Left lung (tissue), 10 donors: ENCODE results near the gene GIPR. TPM values are rescaled to one million over a fixed set of nuclear protein-coding genes. Genes with fewer than 3 reads are reported as not detected.
A peak's percentile ranks its signal among the peaks of the same experiment; 100 is the strongest.

Experiments
- ATAC-seq: fragments of 200-7000 bp; cut with Tn5 transposase; one replicate; pipeline ENCODE4 v1.9.1; 2020; ENCODE audit warnings: moderate library complexity
- DNase-seq, 4 donors: peaks; one replicate each; pipeline ENCODE4 v3.0.0-alpha.2; 2013 to 2020
- H3K27ac ChIP-seq, 2 donors: fragments of 200-600 bp; sonication (generic) in 1 of 2; one replicate each; pipeline versions ENCODE4 v1.5.0 to v1.8.0; 2020 to 2021
- H3K27me3 ChIP-seq, 2 donors: fragments of 200-600 bp; sonication (generic) in 1 of 2; one replicate each; pipeline versions ENCODE4 v1.5.0 to v1.8.0; 2020 to 2021
- H3K36me3 ChIP-seq, 2 donors: fragments of 200-600 bp; sonication (generic) in 1 of 2; one replicate each; pipeline versions ENCODE4 v1.5.0 to v1.8.0; 2020 to 2021
- H3K4me1 ChIP-seq, 2 donors: fragments of 200-600 bp; one replicate each; pipeline ENCODE4 v1.8.0; 2021
- H3K4me3 ChIP-seq, 2 donors: fragments of 200-600 bp; sonication (generic) in 1 of 2; one replicate each; pipeline versions ENCODE4 v1.5.0 to v1.8.0; 2020 to 2021; ENCODE audit warnings: mild to moderate bottlenecking in 1 of 2
- H3K9me3 ChIP-seq, 2 donors: fragments of 200-600 bp; sonication (generic) in 1 of 2; one replicate each; pipeline versions ENCODE4 v1.5.0 to v1.8.0; 2020 to 2021
- intact Hi-C, 2 donors: fragments of 100-400 bp; cut with DNase I; formaldehyde crosslinking; loops; one replicate each; pipeline versions ENCODE4 v1.11.2 to v1.14.2; 2022
- polyA plus RNA-seq, 6 donors: library from polyadenylated mRNA; unstranded; fragments of 120-200 nt; gene quantifications; one replicate each; pipeline ENCODE4 v1.2.1, GENCODE V29; 2013; ENCODE audit not compliant: insufficient read length in 6 of 6
- total RNA-seq, 2 donors: library from RNA; stranded (reverse); fragmentation: NEBNext Ultra II Directional; extraction: Animal tissue kit (Norgen Biotek cat#: 25700); gene quantifications; one replicate each; pipeline ENCODE4 v1.2.1, GENCODE V29; 2021
- TF ChIP-seq, protein P1 (sequence below), 2 donors: fragments of 200-600 bp; sonication (generic) in 1 of 2; IDR thresholded peaks; one replicate each; pipeline versions ENCODE4 v1.5.0 to v1.8.0; 2021; ENCODE audit warnings: antibody characterized with exemption in 2 of 2
- donor health status: DM: no; HTN: yes; CAD: no.
- donor health status: DM: no; HTN: no; CAD: no.

The GIPR gene
- total and polyA plus RNA-seq, 8 donors, result 2.8 to 9.7 (median 5.3) TPM

- intact Hi-C loops, result no loop called here
- no peaks in the 10 kb centered on the region for H3K9me3 ChIP-seq
- H3K4me3 ChIP-seq, result no peak overlapping the region
- no peaks in the 10 kb centered on the region for H3K36me3 ChIP-seq
- no peak for DNase-seq
- TF ChIP-seq, protein P1, sequence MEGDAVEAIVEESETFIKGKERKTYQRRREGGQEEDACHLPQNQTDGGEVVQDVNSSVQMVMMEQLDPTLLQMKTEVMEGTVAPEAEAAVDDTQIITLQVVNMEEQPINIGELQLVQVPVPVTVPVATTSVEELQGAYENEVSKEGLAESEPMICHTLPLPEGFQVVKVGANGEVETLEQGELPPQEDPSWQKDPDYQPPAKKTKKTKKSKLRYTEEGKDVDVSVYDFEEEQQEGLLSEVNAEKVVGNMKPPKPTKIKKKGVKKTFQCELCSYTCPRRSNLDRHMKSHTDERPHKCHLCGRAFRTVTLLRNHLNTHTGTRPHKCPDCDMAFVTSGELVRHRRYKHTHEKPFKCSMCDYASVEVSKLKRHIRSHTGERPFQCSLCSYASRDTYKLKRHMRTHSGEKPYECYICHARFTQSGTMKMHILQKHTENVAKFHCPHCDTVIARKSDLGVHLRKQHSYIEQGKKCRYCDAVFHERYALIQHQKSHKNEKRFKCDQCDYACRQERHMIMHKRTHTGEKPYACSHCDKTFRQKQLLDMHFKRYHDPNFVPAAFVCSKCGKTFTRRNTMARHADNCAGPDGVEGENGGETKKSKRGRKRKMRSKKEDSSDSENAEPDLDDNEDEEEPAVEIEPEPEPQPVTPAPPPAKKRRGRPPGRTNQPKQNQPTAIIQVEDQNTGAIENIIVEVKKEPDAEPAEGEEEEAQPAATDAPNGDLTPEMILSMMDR (IDR thresholded peaks at IDR 0.05), result no peak
- no peaks in the 10 kb centered on the region for H3K4me1 ChIP-seq
- ATAC-seq, result no peak
- H3K27ac ChIP-seq, result no peak overlapping the region
- peaks cover 0 to 37% of the 10 kb centered on the region in 2 donors for H3K27me3 ChIP-seq
Observed at GRCh38 chr19:45659096-45659729, 8.8 kb upstream of the GIPR start.

DNA sequence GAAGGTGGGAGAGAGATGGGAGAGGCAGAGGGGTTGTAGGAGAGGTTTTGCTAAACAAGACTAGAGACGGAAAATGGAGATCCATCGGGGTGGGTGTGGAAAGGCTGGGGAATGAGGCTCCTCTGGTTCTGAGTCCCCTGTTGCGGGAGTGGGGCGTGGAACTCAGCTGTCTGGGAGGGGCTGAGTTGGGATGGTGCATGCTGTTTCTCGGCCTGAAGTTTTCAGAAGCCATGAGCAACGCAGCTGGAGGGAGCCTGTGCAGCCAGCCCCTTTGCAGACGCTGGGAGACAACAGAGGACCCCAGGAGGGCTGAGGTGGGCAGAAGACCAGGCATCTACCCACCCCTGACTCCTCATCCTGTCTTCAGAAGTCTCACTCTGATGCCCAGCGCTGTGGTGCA lies 7.4 kb upstream of the GIPR start:
- intact Hi-C loops, result no loop called here
- TF ChIP-seq, protein P1 (IDR thresholded peaks at IDR 0.05), result no peak

GRCh38 chr19:45663800-45664199 lies 4.2 kb upstream of the GIPR start:
- TF ChIP-seq, protein P1 (IDR thresholded peaks at IDR 0.05), result no peak
- Histone ChIP-seq H3K27me3 (peaks cover under 1 to 72% of the 10 kb centered on the region in 2 donors), H3K9me3 (no peaks in the 10 kb centered on the region), H3K4me3 (no peak overlapping the region), H3K36me3 (no peaks in the 10 kb centered on the region), H3K4me1 (peaks cover 5 to 12% of the 10 kb centered on the region in 2 donors), H3K27ac (no peak overlapping the region)
- intact Hi-C loops, result no loop called here
- ATAC-seq (no peak), DNase-seq (no peak)

More for the DNA sequence above, 7.4 kb upstream of the GIPR start:
- ATAC-seq (no peak), DNase-seq (no peak)
- no peak overlapping the region for H3K4me3 ChIP-seq
- H3K9me3 ChIP-seq, result no peaks in the 10 kb centered on the region
- no peaks in the 10 kb centered on the region for H3K36me3 ChIP-seq
- H3K27ac ChIP-seq, result no peak overlapping the region
- peaks cover 0 to 45% of the 10 kb centered on the region in 2 donors for H3K27me3 ChIP-seq
- no peaks in the 10 kb centered on the region for H3K4me1 ChIP-seq

- H3K9me3 ChIP-seq, result no peaks in the 10 kb centered on the region
- no peak overlapping the region for H3K27ac ChIP-seq
- DNase-seq (no peak), ATAC-seq (no peak)
- no peak overlapping the region for H3K4me3 ChIP-seq
- H3K36me3 ChIP-seq, result no peaks in the 10 kb centered on the region
- TF ChIP-seq, protein P1 (IDR thresholded peaks at IDR 0.05), result no peak
- intact Hi-C loops, result no loop called here
- H3K27me3 ChIP-seq, result peaks cover 8 to 76% of the 10 kb centered on the region in 2 donors
- peaks cover 13 to 20% of the 10 kb centered on the region in 2 donors for H3K4me1 ChIP-seq
Observed at GRCh38 chr19:45664575-45664974, 3.4 kb upstream of the GIPR start.

DNA sequence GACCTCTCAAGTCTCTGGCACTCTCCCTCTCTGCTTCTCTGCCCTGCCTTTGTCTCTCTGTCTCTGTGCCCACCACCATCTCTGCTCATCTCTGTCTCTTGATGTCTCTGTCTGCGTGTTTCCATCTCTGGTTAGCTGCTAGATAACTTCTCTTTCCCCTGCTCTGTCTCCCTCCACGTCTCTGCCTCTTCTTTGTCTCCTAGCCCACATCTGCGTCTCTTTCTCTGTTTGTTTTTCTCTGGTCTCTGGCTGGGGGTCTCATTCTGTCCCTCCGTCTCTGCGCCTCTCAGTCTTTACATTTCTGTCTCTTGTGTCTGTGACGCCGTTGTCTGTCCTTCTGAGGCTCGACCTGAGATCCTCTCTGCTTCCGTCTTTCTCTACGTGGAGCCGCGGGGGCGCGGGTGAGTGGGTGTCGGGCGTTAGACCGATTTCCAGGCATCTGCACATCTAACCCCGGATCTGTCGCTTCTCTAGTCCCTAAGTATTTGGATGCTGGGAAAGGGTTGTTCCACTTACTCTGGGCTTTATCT lies 386 bp downstream of the GIPR start:
- Histone ChIP-seq H3K4me1 (peaks cover 13 to 28% of the 10 kb centered on the region in 2 donors), H3K4me3 (peak overlapping the region; percentile 20 to 42), H3K27me3 (peaks cover 20 to 87% of the 10 kb centered on the region in 2 donors), H3K36me3 (no peaks in the 10 kb centered on the region), H3K9me3 (no peaks in the 10 kb centered on the region), H3K27ac (no peak overlapping the region)
- no peak for ATAC-seq
- TF ChIP-seq, protein P1 (IDR thresholded peaks at IDR 0.05), result no peak
- DNase-seq, result peak in 1 of 4 donors; percentile 82
- intact Hi-C loops, result no loop called here
